Type B pancreatic cell (in vitro differentiated cells): ENCODE measurements around the gene SMIM44. TPM values are rescaled to one million over a fixed set of nuclear protein-coding genes. Genes with fewer than 3 reads are reported as not detected.

Experiments
- DNase-seq: peaks from one replicate; pipeline ENCODE4 v3.0.0; 2021; ENCODE audit warnings: mixed read lengths; ENCODE audit not compliant: unreplicated experiment; ENCODE audit errors: extremely low spot score
- H3K27ac Mint-ChIP-seq: 2 replicates; pipeline ENCODE4 v1.8.0; 2021; ENCODE audit warnings: mild to moderate bottlenecking, mixed read lengths
- H3K27me3 Mint-ChIP-seq: 2 replicates; pipeline ENCODE4 v1.8.0; 2021; ENCODE audit warnings: mixed read lengths
- H3K36me3 Mint-ChIP-seq: 2 replicates; pipeline ENCODE4 v1.8.0; 2021; ENCODE audit warnings: mixed read lengths
- H3K4me1 Mint-ChIP-seq: one replicate; pipeline ENCODE4 v1.8.0; 2021; ENCODE audit warnings: mixed read lengths; ENCODE audit not compliant: unreplicated experiment
- H3K4me3 Mint-ChIP-seq: 2 replicates; pipeline ENCODE4 v1.8.0; 2021; ENCODE audit warnings: mild to moderate bottlenecking, mixed read lengths
- H3K9me3 Mint-ChIP-seq: 2 replicates; pipeline ENCODE4 v1.8.0; 2021; ENCODE audit warnings: mixed read lengths
- total RNA-seq: library from RNA; stranded (reverse); gene quantifications from 2 replicates; pipeline ENCODE4 v1.2.1, GENCODE V29; 2021; ENCODE audit warnings: low replicate concordance
- TF ChIP-seq, protein P1 (sequence below): fragments of 200-600 bp; sonication (generic); conservative IDR thresholded peaks from 2 replicates; pipeline ENCODE4 v1.5.0; 2021; ENCODE audit warnings: antibody characterized with exemption, mild to moderate bottlenecking

Gene SMIM44
- total RNA-seq, 1 donor from 2014 or later = not detected

DNA sequence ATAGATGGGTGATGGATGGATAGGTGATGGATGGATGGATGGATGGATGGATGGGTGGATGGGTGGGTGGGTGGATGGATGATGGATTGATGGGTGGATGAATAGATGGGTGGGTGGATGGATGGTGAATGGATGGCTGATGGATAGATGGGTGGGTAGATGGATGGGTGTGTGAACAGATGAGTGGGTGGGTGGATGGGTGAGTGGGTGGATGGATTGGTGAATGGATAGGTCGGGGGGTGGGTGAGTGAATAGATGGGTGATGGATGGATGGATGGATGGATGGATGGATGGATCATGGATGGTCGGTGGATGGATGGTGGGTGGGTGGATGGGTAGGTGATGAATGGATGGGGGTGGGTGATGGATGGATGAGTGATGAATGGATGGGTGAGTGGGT, 6.4 kb downstream of the SMIM44 start:
- TF ChIP-seq, protein P1, sequence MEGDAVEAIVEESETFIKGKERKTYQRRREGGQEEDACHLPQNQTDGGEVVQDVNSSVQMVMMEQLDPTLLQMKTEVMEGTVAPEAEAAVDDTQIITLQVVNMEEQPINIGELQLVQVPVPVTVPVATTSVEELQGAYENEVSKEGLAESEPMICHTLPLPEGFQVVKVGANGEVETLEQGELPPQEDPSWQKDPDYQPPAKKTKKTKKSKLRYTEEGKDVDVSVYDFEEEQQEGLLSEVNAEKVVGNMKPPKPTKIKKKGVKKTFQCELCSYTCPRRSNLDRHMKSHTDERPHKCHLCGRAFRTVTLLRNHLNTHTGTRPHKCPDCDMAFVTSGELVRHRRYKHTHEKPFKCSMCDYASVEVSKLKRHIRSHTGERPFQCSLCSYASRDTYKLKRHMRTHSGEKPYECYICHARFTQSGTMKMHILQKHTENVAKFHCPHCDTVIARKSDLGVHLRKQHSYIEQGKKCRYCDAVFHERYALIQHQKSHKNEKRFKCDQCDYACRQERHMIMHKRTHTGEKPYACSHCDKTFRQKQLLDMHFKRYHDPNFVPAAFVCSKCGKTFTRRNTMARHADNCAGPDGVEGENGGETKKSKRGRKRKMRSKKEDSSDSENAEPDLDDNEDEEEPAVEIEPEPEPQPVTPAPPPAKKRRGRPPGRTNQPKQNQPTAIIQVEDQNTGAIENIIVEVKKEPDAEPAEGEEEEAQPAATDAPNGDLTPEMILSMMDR = no peak
- no peak for DNase-seq
- Mint-ChIP-seq H3K27ac (no peak overlapping the region), H3K4me3 (no peak overlapping the region), H3K4me1 (no peaks in the 10 kb centered on the region), H3K36me3 (no peaks in the 10 kb centered on the region), H3K27me3 (peaks cover 9% of the 10 kb centered on the region), H3K9me3 (no peaks in the 10 kb centered on the region)

GRCh38 chr19:3475449-3475848, 7.8 kb downstream of the SMIM44 start:
- TF ChIP-seq, protein P1 = no peak
- no peak for DNase-seq
- no peak overlapping the region for H3K4me3 Mint-ChIP-seq
- no peak overlapping the region for H3K27ac Mint-ChIP-seq
- peaks cover 12% of the 10 kb centered on the region for H3K27me3 Mint-ChIP-seq
- no peaks in the 10 kb centered on the region for H3K9me3 Mint-ChIP-seq
- no peaks in the 10 kb centered on the region for H3K4me1 Mint-ChIP-seq
- no peaks in the 10 kb centered on the region for H3K36me3 Mint-ChIP-seq

GRCh38 chr19:3474614-3475013, 8.6 kb downstream of the SMIM44 start:
- TF ChIP-seq, protein P1 = no peak
- H3K36me3 Mint-ChIP-seq = no peaks in the 10 kb centered on the region
- no peaks in the 10 kb centered on the region for H3K9me3 Mint-ChIP-seq
- H3K27ac Mint-ChIP-seq = no peak overlapping the region
- H3K4me1 Mint-ChIP-seq = no peaks in the 10 kb centered on the region
- H3K27me3 Mint-ChIP-seq = peaks cover 19% of the 10 kb centered on the region
- no peak overlapping the region for H3K4me3 Mint-ChIP-seq
- DNase-seq = no peak

DNA sequence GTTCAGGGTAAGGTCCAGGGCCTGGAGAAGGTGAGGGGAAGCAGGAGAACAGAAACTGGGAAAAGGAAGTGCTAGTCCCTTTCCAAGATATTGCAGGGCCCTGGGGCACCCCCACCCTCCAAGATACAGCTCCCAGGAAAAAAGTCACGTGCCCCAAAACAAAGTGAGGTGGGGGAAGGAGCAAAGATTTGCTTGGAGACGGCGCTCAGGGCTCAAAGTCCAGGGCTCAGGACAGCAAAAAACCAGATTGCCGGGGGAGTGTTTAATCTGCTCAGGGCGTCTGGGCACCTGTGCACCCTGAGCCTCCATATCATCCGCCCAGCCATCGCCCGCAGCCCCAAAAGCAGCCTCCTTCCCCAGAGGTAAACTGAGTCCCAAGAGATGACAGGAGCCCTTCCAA, 9.2 kb downstream of the SMIM44 start:
- Mint-ChIP-seq H3K27ac (peak overlapping the region; percentile 61), H3K4me1 (no peaks in the 10 kb centered on the region), H3K4me3 (peak overlapping the region; percentile 44), H3K27me3 (peaks cover 24% of the 10 kb centered on the region), H3K9me3 (no peaks in the 10 kb centered on the region), H3K36me3 (no peaks in the 10 kb centered on the region)
- no peak for DNase-seq
- TF ChIP-seq, protein P1 = no peak

DNA sequence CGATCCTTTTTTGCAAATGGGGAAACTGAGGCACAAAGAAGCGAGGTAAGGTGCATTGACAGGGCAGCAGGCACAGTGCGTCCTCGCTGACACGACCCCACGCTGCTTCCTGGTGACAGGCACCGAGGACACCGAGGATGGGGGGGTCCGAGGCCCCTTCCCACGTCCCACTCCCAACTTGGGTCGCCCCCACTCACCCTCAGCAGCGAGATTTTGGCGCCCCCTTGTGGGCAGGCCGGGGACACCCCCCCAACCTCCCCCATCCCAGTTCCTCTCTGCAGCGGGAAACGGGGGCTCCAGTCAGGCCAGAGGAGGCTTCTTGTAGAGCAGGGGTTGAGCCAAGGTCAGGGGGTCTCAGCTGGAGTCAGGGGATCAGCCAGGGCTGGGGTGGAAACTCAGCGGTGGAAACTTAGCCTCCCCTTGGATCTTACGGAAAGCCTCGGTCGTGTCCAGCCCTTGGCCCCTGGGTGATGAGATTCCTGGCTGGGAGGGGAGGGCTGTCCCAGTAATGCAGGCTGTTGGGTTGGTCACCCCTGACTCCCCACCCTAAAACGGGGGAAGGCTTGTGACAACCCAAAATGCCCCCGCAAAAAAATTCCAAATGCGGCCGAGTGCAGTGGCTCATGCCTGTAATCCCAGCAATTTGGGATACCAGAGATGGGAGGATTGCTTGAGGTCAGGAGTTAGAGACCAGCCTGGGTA, 11.1 kb downstream of the SMIM44 start:
- Mint-ChIP-seq H3K27ac (no peak overlapping the region), H3K27me3 (peaks cover 29% of the 10 kb centered on the region), H3K9me3 (no peaks in the 10 kb centered on the region), H3K36me3 (no peaks in the 10 kb centered on the region), H3K4me3 (no peak overlapping the region), H3K4me1 (no peaks in the 10 kb centered on the region)
- TF ChIP-seq, protein P1 = peak; percentile 80
- no peak for DNase-seq
